Measurements from ENCODE around the gene LIX1L.

LIX1L gene

DNA sequence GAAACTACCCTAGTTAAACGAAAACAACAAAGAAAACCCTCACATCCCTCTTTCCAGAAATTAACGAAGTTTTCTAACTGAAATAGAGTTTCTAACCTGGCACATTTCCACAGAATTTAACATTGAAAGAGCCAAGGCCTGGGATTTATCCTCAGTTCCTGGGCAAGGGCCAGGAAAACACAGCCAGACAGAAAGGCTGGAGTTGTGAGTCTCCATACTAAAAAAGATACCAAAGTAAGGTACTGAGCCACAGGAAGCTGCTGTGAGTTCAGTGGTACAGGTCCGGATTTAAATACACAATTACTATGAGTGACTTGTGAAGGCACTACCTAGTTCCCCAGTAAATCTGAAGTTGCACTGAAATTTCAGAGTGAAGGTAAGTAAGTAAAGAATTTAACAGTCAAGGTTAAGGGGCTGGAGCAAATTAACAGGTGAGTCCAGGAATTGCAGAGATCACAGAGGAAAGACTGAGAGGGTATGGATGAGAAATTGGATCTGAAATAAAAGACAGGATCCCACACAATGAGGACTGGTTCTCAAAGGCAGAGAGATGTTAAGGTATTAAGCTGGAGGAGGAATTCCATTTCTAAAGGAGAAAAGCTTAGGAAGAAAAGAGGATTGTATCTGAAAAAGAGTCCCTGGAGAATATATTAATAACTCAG lies 905 bp downstream of the LIX1L start:
- no peak for TF ChIP-seq CTCF (IDR thresholded peaks at IDR 0.05; ENCODE audit: control extremely low read depth, extremely low read depth, low read depth, missing control alignments)
- CTCF ChIA-PET: interaction anchor here (1.2 to 4.1 kb wide), 9 partner anchors 10 to 114 kb away, joined by 3 to 32 read pairs (median 6); partner anchors contain the start of gene RBM8A
- no peak for DNase-seq (ENCODE audit: extremely low spot score)
- POLR2A ChIA-PET: interaction anchor here (1.4 to 2.2 kb wide), 3 partner anchors 23 to 98 kb away, joined by 4 to 9 read pairs (median 8); partner anchors contain the start of genes PIAS3 and RBM8A

- TF ChIP-seq CTCF (IDR thresholded peaks at IDR 0.05; ENCODE audit: control extremely low read depth, extremely low read depth, low read depth, missing control alignments): no peak
- no peak for DNase-seq (ENCODE audit: extremely low spot score)
- POLR2A ChIA-PET: no interaction called here
- CTCF ChIA-PET: interaction anchor here (1.9 to 4.1 kb wide), 2 partner anchors 10 to 22 kb away, joined by 6 to 32 read pairs; no protein-coding TSS in a partner anchor
Observed at GRCh38 chr1:145956361-145956760, 1.5 kb downstream of the LIX1L start.

GRCh38 chr1:145955436-145955835 lies 2.4 kb downstream of the LIX1L start:
- no peak for DNase-seq (ENCODE audit: extremely low spot score)
- CTCF ChIA-PET: interaction anchor here (0.8 to 3.3 kb wide), 4 partner anchors 9 to 64 kb away, joined by 3 to 9 read pairs (median 6); partner anchors contain the start of genes ANKRD34A and POLR3GL
- POLR2A ChIA-PET: no interaction called here
- TF ChIP-seq CTCF (IDR thresholded peaks at IDR 0.05; ENCODE audit: control extremely low read depth, extremely low read depth, low read depth, missing control alignments): no peak

DNA sequence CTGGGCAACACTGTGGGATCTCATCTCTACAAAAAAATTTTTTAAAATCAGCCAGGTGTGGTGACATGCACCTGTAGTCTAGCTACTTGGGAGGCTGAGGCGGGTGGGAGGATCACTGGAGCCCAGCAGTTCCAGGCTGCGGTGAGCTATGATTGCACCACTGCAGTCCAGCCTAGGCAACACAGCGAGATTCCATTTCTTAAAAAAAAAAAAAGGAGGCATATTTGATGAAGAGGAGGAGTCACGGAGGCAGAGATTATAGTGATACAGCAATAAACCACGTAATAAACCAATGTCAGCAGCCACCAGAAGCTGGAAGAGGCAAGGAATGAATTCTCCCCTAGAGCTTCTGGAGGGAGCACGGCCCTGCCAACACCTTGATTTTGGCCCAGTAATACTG lies 4.0 kb downstream of the LIX1L start:
- ChIA-PET CTCF (interaction anchor here (1.4 to 3.3 kb wide), 4 partner anchors 9 to 94 kb away, joined by 3 to 9 read pairs (median 5); partner anchors contain the start of gene RBM8A), POLR2A (no interaction called here)
- no peak for DNase-seq (ENCODE audit: extremely low spot score)
- TF ChIP-seq CTCF (IDR thresholded peaks at IDR 0.05; ENCODE audit: control extremely low read depth, extremely low read depth, low read depth, missing control alignments): no peak

- TF ChIP-seq CTCF (IDR thresholded peaks at IDR 0.05; ENCODE audit: control extremely low read depth, extremely low read depth, low read depth, missing control alignments): no peak
- CTCF ChIA-PET: interaction anchor here (1.4 to 3.3 kb wide), 3 partner anchors 8 to 93 kb away, joined by 3 to 9 read pairs (median 3); partner anchors contain the start of gene RBM8A
- POLR2A ChIA-PET: no interaction called here
- DNase-seq (ENCODE audit: extremely low spot score): no peak
Observed at GRCh38 chr1:145952903-145953302, 4.9 kb downstream of the LIX1L start.

- DNase-seq (ENCODE audit: extremely low spot score): no peak
- CTCF ChIA-PET: interaction anchor here (1.5 kb wide), 1 partner anchor 26 kb away, joined by 3 read pairs; no protein-coding TSS in a partner anchor
- no peak for TF ChIP-seq CTCF (IDR thresholded peaks at IDR 0.05; ENCODE audit: control extremely low read depth, extremely low read depth, low read depth, missing control alignments)
- POLR2A ChIA-PET: no interaction called here
Observed at GRCh38 chr1:145951526-145951925, 6.3 kb downstream of the LIX1L start.
